Fibroblast of skin of abdomen (primary cell): ENCODE data around the gene ATAD3A.

Source experiments
- DNase-seq: peaks from one replicate; pipeline ENCODE4 v3.0.0-alpha.2; 2013

ATAD3A gene

DNA sequence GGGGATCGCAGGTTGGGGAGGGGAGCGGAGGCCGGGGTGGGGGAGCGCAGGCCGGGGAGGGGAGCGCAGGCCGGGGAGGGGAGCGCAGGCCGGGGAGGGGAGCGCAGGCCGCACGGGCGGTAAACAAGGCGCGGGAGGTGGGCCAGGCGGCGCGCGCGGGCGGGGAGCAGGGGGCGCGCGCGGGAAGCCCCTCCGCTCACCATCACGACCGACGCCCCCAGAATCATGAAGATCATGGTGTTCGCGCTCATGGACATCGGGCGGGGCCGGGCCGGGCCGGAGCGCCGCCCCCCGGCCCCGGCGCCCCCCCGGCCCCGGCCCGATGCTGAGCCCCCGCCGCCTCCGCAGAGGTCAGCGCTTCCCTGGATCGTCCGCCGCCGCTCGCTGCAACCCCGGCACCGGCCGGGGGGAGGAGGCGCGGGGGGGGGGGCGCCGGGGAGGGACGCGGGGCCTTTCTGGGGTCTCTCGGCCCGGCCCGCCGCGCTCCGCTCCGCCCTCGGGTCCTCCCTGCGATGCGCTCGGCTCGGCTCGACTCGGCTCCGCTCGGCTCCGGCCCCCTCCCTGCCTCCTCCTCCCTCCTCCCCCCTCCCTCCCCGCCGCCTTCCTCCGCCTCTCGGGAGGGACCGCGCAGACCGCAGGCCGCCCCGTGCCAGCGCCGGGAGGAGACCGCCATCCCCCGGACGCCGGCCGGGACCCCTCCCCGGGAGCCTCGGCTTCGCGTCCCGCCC lies 28.3 kb downstream of the ATAD3A start, which contains the start of gene TMEM240:
TMEM240 (minus strand) TSS at position 535 of the 728 bp plus-strand sequence; CDS start at position 257, 278 bp downstream.
- peak; percentile 83 for DNase-seq

GRCh38 chr1:1540818-1541628 lies 29.1 kb downstream of the ATAD3A start:
- DNase-seq: no peak

DNA sequence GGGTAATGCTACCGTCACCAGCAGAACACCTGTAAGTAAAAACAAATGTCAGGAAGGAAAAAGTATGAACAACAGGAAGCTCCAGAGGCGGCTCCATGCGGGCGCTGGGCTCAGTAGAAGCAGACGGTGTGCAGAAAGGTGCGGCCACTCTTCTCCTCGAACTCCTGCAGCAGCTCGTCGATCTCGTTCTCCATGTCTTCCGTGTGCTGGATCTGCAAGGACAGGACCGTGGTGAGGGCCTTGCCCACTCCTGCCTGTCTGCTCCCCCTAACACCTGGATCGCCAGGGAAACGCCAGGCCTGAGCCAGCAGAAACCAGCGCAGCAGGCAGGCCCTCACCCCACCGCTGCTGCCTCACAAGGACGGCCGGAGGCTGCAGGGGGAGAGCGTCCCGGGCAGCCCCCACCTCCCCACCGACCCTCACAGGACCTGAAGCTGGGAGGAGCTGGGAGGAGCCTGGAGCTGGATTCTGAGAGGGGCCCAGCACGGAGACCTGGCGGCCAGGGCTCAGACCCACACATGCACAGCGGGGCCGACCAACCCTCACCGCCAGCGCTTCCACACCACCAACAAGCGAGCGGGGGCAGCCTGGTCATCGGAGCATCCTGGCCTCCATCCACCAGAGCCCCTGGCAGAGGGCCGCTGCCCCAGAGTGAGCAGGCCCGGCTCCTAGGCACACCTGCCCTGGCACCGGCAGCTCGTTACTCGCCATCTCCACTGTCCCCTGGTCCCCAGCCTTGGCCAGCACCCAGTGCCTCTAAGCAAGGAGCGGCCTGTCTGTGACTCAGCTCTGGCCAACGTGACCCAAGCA lies 30.2 kb downstream of the ATAD3A start:
- DNase-seq: no peak

DNA sequence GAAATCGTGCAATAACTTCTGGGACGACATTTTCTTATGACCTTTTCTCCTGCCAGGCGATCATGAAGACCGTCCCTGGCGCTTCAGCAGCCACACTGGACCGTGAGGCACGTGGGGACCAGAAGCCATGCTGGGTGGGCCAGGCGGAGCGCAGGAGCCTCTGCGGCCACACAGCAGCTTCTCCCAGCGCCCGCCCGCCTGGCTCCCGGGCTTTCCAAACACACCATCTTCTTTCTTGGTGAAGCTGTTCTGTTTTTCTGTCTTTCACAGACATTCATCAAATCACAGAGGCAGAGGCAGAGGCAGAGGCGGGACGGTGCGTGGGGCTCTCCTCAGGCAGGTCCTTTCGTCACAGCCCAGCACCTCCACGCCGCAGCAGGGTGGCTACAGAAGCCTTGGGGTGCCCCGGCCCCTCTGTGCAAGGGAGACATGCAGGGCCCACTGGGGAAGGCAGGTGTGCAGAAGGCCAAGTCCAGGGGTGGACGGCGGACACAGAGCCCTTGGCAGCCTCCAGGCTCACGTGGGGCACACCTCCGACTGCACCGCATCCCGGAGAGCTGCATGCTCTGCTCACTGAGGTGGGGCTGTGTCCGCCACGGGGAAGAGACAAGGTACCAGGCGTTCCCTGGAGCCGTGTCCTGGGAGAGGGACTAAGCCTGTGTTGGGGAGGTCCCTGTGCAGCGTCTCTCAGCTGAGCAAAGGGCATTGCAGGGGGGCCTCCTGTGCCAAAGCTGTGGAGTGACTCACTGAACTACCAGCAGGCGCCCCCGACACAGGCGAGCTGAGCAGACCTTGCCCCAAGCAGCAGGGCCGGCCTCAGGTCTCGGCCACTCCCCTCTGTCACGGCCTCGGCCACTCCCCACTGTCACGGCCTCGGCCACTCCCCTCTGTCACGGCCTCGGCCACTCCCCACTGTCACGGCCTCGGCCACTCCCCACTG lies 31.1 kb downstream of the ATAD3A start:
- DNase-seq: no peak

GRCh38 chr1:1543706-1544099 lies 31.7 kb downstream of the ATAD3A start:
- DNase-seq: no peak

GRCh38 chr1:1544544-1544943 lies 32.6 kb downstream of the ATAD3A start:
- DNase-seq: no peak

DNA sequence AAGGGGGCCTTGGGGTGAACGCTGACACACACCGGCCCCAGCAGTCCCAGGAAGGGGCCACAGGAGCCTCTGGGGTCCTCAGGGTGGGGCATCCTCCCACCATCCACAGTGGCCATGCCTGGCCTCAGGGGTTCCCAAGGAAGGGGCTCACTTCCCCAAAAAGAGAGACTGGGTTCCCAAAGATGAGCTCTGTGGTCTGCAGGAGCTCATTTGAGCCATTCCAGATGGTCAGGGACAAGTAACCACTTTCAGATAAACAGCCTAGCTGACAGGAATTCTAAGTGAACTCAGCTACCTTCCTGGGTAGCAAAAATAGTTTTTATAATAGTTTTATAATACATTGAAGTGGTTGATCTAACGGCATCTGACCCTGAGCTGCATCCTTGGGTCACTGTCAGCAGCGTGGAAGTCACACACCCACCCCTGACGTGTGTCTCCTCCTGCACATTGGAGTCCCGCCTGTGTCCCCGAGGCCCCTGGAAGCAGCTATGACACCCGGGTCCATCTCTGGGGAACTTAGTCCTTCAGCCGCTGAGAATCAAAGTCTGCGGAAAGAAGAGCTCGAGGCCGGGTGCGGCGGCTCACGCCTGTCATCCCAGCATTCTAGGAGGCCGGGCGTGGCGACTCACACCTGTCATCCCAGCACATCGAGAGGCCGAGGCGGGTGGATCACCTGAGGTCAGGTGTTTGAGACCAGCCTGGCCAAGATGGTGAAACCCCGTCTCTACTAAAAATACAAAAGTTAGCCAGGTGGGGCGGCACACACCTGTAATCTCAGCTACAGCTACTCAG lies 34.2 kb downstream of the ATAD3A start:
- DNase-seq: no peak

GRCh38 chr1:1547011-1547410 lies 35.0 kb downstream of the ATAD3A start:
- DNase-seq: no peak

- DNase-seq: no peak
Observed at GRCh38 chr1:1547476-1547875, 35.5 kb downstream of the ATAD3A start.

DNA sequence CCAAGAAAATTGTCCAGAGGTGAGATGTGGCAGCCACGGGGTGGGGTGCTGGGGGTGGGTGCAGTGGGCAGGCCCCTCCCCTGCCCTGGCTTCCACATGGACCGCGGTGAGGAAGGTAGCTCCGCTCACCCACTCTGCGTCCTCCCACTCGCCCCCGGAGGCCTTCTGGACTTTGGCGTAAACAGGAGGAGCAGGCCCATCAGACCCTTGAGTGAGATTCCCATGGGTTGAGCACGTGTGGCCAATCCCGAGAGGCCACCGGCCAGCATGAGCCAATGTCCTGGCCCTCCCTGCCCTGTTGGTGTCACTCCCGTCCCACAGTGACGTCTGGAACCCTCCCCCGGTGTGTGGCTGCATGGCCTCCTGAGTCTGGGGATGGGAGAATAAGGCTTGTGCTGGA lies 36.6 kb downstream of the ATAD3A start:
- DNase-seq: no peak

DNA sequence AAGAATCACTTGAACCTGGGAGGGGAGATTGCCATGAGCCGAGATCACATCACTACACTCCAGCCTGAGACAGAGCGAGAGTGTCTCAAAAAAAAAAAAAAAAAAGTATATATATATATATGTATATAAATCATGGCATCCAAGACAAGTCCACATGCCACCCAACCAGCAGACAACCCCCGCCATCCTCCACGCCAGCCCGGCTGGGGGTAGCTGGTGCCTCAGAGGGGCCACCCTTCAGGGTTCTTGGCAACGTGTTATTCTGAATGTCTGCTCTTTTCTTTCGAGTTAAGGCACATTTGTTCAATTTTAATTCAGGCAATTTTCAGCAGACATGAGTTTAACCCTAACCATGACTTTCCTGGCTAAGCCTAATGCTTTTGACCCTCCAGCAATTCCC lies 38.1 kb downstream of the ATAD3A start:
- DNase-seq: no peak

- peak; percentile 47 for DNase-seq
Observed at GRCh38 chr1:1550591-1551432, 38.9 kb downstream of the ATAD3A start.

- DNase-seq: no peak
Observed at GRCh38 chr1:1551524-1552262, 39.7 kb downstream of the ATAD3A start.

GRCh38 chr1:1552263-1552639 lies 40.3 kb downstream of the ATAD3A start:
- no peak for DNase-seq

- DNase-seq: no peak
Observed at GRCh38 chr1:1553821-1554494, 42.0 kb downstream of the ATAD3A start.

DNA sequence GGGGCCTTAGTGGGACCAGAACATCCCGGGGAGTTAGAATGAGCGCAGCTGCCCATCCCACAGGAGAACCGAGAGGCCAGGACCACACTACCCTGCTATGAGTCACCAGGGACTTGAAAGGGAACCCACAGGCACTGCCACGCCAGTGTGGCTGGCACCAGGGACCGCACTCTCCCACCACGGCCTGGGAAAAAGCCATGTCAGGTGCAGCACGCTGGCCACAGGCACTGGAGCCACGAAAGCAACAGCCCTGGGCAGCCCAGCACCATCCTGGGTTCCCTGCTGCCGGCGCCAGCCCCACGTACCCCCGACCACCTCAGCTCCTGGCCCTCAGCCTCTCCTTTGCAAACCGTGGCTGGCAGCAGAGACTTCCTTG lies 42.6 kb downstream of the ATAD3A start:
- no peak for DNase-seq

DNA sequence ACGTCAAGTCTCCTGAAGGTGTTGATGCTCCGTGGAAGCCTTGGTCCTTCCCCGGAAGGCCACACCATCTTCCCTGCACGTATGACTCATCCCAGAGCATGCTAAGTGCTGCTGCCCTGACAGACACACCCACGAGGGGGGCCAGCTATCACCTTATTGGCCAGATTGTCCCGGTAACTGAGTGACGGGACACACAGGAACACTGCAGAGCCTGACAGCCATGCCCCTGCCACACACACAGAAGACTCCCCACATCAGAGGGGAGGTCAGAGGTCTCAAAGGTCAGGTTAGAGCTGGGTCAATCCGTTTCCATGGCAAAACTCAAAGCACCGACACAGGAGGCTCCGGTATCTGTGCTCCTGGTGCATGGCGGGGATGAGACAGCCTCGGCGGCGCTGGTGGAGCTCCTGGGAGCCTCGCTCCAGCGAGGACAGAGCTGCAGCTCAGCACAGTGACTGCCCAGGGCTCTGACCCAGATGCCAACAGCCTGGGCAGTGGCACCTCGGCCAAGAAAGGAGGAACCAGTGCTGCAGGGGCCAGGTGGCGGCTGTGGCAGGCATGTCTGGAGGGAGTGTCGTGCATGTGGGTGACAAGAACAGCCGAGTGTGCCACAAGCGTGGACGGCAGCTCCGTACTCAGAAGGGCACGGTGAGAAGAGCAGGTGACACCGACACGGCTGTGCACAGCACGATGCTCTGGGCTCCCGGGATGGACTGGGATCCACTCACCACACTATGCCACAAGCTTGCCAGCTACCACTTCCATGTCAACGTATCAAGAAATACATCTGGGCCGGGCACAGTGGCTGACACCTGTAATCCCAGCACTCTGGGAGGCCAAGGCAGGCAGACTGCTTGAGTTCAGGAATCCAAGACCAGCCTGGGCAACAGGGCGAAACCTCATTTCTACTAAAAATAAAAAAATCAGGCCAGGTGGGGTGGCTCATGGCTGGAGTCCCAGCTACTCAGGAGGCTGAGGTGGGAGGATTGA lies 43.3 kb downstream of the ATAD3A start:
- DNase-seq: peak; percentile 72

- DNase-seq: no peak
Observed at GRCh38 chr1:1556505-1556904, 44.5 kb downstream of the ATAD3A start.
